HepG2 (cell line): ENCODE measurements around the gene GPS1. TPM values are rescaled to one million over a fixed set of nuclear protein-coding genes. Genes with fewer than 3 reads are reported as not detected.

ENCODE experiments used
- ETV5 ChIP-seq: IDR thresholded peaks from 2 replicates; pipeline ENCODE4 v1.6.1; 2018; ENCODE audit warnings: missing biosample characterization, missing genetic modification reagents, inconsistent platforms, borderline replicate concordance
- KDM3A ChIP-seq: IDR thresholded peaks from 2 replicates; pipeline ENCODE4 v1.6.1; 2018; ENCODE audit warnings: low read depth, missing compliant biosample characterization
- MED8 ChIP-seq: sonication (generic); formaldehyde crosslinking; IDR thresholded peaks from 2 replicates; pipeline ENCODE4 v1.8.1; 2023; ENCODE audit warnings: mild to moderate bottlenecking, missing genetic modification reagents; ENCODE audit not compliant: insufficient replicate concordance
- MYC ChIP-seq: sonication (generic); formaldehyde crosslinking; IDR thresholded peaks from 2 replicates; pipeline ENCODE4 v1.9.0; 2021; ENCODE audit warnings: missing genetic modification reagents, borderline replicate concordance
- MZF1 ChIP-seq: sonication (generic); formaldehyde crosslinking; IDR thresholded peaks from 2 replicates; pipeline ENCODE4 v1.8.1; 2023; ENCODE audit warnings: mild to moderate bottlenecking, missing genetic modification reagents, borderline replicate concordance
- NCOA2 ChIP-seq: sonication (generic); formaldehyde crosslinking; IDR thresholded peaks from 2 replicates; pipeline ENCODE4 v1.8.0; 2022; ENCODE audit warnings: inconsistent platforms
- NFIC ChIP-seq: IDR thresholded peaks from 2 replicates; pipeline ENCODE4 v1.6.1; 2012; ENCODE audit warnings: mild to moderate bottlenecking, low read length, inconsistent platforms
- PHF5A ChIP-seq: IDR thresholded peaks from one replicate; pipeline ENCODE4 v1.6.1; 2018; ENCODE audit warnings: low read depth, missing genetic modification reagents; ENCODE audit not compliant: unreplicated experiment
- PTBP1 ChIP-seq: fragments of 200-400 bp; formaldehyde crosslinking; IDR thresholded peaks from 2 replicates; pipeline ENCODE4 v1.6.1; 2018; ENCODE audit warnings: low read length, low read depth; ENCODE audit not compliant: poor library complexity, severe bottlenecking
- ZBTB1 ChIP-seq: sonication (generic); formaldehyde crosslinking; IDR thresholded peaks from 2 replicates; pipeline ENCODE4 v1.4.0; 2020; ENCODE audit warnings: missing genetic modification reagents, borderline replicate concordance
- ZNF207 ChIP-seq: fragments of 450-650 bp; IDR thresholded peaks from 2 replicates; pipeline ENCODE4 v1.6.1; 2016; ENCODE audit warnings: antibody characterized with exemption, borderline replicate concordance
- ZNF816 ChIP-seq: sonication (generic); formaldehyde crosslinking; IDR thresholded peaks from 2 replicates; pipeline ENCODE4 v1.8.0; 2022; ENCODE audit warnings: missing genetic modification reagents, mild to moderate bottlenecking, borderline replicate concordance
- polyA plus RNA-seq, 8 experiments: library from polyadenylated mRNA; depleted of rRNA in 3 of 8; stranded (reverse) in 7 of 8; unstranded in 1 of 8; fragments of >200 nt; fragmentation: Illumina TruSeq in 4 of 8; extraction: Trizol in 4 of 8; gene quantifications; 2 replicates each; pipeline versions ENCODE4 v1.2.1 to v1.2.3, GENCODE V29; 2011 to 2016; ENCODE audit warnings: low read depth in 4 of 8, missing spikeins in 1 of 8, mixed read lengths in 1 of 8; ENCODE audit not compliant: insufficient read depth in 1 of 8
- total RNA-seq, 5 experiments: library from RNA; depleted of rRNA; stranded (reverse); fragments of >200 nt; fragmentation: Illumina TruSeq; extraction: Trizol; gene quantifications; 2 replicates each; pipeline ENCODE4 v1.2.3, GENCODE V29; 2016; ENCODE audit warnings: low read depth in 1 of 5
- TF ChIP-seq, protein P1 (sequence below): sonication (generic); formaldehyde crosslinking; IDR thresholded peaks from 2 replicates; pipeline ENCODE4 v1.5.1; 2020; ENCODE audit warnings: mild to moderate bottlenecking, missing genetic modification reagents, moderate library complexity
- TF ChIP-seq, protein P2 (sequence below): sonication (generic); formaldehyde crosslinking; IDR thresholded peaks from 2 replicates; pipeline ENCODE4 v1.8.0; 2022; ENCODE audit warnings: missing genetic modification reagents, mild to moderate bottlenecking, inconsistent platforms, borderline replicate concordance
- TF ChIP-seq, protein P3 (sequence below): IDR thresholded peaks from 2 replicates; pipeline ENCODE4 v1.6.1; 2016; ENCODE audit warnings: low read depth, missing genetic modification reagents, missing compliant biosample characterization

Gene GPS1
- total and polyA plus RNA-seq, 2 of the 13 experiments (the other 11 are each of a cell fraction or from before 2014, with no cell fraction given), result 124 to 128 TPM

DNA sequence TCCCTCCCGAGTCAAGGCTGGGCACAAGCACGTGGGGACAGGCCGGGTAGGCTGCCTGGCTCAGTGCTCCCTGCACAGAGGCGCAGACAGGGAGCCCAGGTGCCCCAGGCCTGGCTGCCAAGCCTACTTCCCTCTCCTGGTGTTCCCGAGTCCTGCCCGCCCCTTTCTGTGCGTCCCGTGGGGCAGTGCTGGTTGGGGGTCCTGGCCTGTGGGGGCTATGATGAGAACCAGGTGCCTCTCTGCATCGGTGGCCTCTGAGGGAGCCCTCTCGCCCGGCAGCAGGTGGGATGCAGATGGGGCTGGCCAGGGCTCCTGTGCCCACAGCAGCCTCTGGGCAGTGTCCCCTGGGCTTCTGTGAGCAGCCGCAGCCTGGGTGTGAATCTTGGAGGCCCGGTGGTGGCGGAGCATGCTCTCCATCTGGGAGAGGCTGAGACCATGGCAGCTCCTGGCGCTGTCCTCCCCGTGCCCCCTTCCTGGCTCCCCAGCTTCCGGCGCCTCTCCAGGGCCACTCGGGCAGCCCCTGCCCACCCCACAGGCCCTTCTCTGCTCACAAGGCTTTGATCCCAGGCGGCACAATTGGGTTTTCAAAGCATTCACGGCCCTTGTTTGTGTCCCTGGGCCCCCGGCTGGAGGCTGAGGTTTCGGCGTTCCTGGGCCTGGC, 36.3 kb upstream of the GPS1 start (continued):
- TF ChIP-seq KDM3A (CRISPR knock-in tag) (0 out of 2 replicates have a peak, but pooled peaks have one; percentile 25), MED8 (CRISPR knock-in tag) (peak; percentile 71), NFIC (peak; percentile 41; the same call in 1 of the 2 replicates), MZF1 (CRISPR knock-in tag) (no peak), ZNF816 (CRISPR knock-in tag) (no peak), NCOA2 (peak; percentile 88), MYC (CRISPR knock-in tag) (peak; percentile 39; the same call in 1 of the 2 replicates), ZBTB1 (no peak), ZNF207 (no peak), PHF5A (CRISPR knock-in tag) (no peak), ETV5 (CRISPR knock-in tag) (peak; percentile 90), PTBP1 (no peak)
- TF ChIP-seq, protein P1, sequence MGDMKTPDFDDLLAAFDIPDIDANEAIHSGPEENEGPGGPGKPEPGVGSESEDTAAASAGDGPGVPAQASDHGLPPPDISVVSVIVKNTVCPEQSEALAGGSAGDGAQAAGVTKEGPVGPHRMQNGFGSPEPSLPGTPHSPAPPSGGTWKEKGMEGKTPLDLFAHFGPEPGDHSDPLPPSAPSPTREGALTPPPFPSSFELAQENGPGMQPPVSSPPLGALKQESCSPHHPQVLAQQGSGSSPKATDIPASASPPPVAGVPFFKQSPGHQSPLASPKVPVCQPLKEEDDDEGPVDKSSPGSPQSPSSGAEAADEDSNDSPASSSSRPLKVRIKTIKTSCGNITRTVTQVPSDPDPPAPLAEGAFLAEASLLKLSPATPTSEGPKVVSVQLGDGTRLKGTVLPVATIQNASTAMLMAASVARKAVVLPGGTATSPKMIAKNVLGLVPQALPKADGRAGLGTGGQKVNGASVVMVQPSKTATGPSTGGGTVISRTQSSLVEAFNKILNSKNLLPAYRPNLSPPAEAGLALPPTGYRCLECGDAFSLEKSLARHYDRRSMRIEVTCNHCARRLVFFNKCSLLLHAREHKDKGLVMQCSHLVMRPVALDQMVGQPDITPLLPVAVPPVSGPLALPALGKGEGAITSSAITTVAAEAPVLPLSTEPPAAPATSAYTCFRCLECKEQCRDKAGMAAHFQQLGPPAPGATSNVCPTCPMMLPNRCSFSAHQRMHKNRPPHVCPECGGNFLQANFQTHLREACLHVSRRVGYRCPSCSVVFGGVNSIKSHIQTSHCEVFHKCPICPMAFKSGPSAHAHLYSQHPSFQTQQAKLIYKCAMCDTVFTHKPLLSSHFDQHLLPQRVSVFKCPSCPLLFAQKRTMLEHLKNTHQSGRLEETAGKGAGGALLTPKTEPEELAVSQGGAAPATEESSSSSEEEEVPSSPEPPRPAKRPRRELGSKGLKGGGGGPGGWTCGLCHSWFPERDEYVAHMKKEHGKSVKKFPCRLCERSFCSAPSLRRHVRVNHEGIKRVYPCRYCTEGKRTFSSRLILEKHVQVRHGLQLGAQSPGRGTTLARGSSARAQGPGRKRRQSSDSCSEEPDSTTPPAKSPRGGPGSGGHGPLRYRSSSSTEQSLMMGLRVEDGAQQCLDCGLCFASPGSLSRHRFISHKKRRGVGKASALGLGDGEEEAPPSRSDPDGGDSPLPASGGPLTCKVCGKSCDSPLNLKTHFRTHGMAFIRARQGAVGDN (CRISPR knock-in tag), result peak; percentile 87
- TF ChIP-seq, protein P2, sequence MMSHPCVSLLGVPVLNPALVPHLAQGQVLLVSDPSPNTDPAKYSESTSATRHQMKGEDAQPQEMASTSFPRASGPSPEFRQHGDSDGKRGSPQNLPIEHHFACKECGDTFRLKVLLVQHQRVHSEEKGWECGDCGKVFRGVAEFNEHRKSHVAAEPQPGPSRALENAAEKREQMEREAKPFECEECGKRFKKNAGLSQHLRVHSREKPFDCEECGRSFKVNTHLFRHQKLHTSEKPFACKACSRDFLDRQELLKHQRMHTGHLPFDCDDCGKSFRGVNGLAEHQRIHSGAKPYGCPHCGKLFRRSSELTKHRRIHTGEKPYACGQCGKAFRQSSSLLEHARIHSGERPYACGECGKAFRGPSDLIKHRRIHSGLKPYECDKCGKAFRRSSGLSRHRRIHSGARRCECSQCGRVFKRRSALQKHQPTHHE (CRISPR knock-in tag), result no peak
- TF ChIP-seq, protein P3, sequence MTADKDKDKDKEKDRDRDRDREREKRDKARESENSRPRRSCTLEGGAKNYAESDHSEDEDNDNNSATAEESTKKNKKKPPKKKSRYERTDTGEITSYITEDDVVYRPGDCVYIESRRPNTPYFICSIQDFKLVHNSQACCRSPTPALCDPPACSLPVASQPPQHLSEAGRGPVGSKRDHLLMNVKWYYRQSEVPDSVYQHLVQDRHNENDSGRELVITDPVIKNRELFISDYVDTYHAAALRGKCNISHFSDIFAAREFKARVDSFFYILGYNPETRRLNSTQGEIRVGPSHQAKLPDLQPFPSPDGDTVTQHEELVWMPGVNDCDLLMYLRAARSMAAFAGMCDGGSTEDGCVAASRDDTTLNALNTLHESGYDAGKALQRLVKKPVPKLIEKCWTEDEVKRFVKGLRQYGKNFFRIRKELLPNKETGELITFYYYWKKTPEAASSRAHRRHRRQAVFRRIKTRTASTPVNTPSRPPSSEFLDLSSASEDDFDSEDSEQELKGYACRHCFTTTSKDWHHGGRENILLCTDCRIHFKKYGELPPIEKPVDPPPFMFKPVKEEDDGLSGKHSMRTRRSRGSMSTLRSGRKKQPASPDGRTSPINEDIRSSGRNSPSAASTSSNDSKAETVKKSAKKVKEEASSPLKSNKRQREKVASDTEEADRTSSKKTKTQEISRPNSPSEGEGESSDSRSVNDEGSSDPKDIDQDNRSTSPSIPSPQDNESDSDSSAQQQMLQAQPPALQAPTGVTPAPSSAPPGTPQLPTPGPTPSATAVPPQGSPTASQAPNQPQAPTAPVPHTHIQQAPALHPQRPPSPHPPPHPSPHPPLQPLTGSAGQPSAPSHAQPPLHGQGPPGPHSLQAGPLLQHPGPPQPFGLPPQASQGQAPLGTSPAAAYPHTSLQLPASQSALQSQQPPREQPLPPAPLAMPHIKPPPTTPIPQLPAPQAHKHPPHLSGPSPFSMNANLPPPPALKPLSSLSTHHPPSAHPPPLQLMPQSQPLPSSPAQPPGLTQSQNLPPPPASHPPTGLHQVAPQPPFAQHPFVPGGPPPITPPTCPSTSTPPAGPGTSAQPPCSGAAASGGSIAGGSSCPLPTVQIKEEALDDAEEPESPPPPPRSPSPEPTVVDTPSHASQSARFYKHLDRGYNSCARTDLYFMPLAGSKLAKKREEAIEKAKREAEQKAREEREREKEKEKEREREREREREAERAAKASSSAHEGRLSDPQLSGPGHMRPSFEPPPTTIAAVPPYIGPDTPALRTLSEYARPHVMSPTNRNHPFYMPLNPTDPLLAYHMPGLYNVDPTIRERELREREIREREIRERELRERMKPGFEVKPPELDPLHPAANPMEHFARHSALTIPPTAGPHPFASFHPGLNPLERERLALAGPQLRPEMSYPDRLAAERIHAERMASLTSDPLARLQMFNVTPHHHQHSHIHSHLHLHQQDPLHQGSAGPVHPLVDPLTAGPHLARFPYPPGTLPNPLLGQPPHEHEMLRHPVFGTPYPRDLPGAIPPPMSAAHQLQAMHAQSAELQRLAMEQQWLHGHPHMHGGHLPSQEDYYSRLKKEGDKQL (CRISPR knock-in tag), result peak; percentile 52; the same call in 1 of the 2 replicates
